ENCODE measurements around the gene KRT222. TPM values are rescaled to one million over a fixed set of nuclear protein-coding genes. Genes with fewer than 3 reads are reported as not detected.

The KRT222 gene
- total RNA-seq, 1 donor: under 0.01 TPM

DNA sequence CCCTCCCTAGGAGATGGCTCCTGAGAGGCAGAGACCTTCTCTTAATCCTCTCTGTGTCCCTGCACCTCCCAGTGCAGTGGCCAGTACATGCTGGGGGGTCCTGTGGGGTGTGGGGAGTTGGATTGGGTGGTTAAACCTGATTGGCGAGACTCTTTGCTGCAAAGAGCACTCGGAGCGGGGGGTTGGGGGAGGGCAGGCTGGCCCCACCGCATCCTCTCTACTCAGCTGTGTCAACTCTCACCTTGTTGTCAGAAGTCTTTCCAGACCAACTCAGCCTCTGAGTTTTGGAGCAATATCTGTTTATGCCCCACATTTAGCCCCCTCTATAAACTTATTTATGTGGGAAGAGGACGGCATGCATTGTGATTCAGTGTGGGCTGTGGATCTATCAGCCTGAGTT is 57.3 kb downstream of the KRT222 start:
- Histone ChIP-seq H3K79me2 (ENCODE audit: insufficient read depth, low read length) (no peaks in the 10 kb centered on the region), H4K20me1 (ENCODE audit: insufficient read depth, low read length) (no peaks in the 10 kb centered on the region), H3K36me3 (ENCODE audit: insufficient read depth, low read length) (no peaks in the 10 kb centered on the region), H3K4me2 (ENCODE audit: insufficient read depth, low read length) (no peak overlapping the region), H3K4me1 (ENCODE audit: insufficient read depth, low read length) (peaks cover 2% of the 10 kb centered on the region), H3K4me3 (ENCODE audit: insufficient read depth, low read length) (no peak overlapping the region), H3K9me3 (ENCODE audit: low read depth, low read length) (no peaks in the 10 kb centered on the region), H3K27ac (ENCODE audit: low read depth, low read length) (no peak overlapping the region), H2AFZ (ENCODE audit: low read length) (no peak overlapping the region), H3K27me3 (ENCODE audit: insufficient read depth, low read length) (no peaks in the 10 kb centered on the region)
- TF ChIP-seq, protein P1, sequence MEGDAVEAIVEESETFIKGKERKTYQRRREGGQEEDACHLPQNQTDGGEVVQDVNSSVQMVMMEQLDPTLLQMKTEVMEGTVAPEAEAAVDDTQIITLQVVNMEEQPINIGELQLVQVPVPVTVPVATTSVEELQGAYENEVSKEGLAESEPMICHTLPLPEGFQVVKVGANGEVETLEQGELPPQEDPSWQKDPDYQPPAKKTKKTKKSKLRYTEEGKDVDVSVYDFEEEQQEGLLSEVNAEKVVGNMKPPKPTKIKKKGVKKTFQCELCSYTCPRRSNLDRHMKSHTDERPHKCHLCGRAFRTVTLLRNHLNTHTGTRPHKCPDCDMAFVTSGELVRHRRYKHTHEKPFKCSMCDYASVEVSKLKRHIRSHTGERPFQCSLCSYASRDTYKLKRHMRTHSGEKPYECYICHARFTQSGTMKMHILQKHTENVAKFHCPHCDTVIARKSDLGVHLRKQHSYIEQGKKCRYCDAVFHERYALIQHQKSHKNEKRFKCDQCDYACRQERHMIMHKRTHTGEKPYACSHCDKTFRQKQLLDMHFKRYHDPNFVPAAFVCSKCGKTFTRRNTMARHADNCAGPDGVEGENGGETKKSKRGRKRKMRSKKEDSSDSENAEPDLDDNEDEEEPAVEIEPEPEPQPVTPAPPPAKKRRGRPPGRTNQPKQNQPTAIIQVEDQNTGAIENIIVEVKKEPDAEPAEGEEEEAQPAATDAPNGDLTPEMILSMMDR (IDR thresholded peaks at IDR 0.05; ENCODE audit: extremely low read depth, low read depth, low read length): no peak
- no peak for DNase-seq (ENCODE audit: insufficient read length, low spot score, missing footprints)

- TF ChIP-seq, protein P1 (IDR thresholded peaks at IDR 0.05; ENCODE audit: extremely low read depth, low read depth, low read length): no peak
- Histone ChIP-seq H3K79me2 (ENCODE audit: insufficient read depth, low read length) (no peaks in the 10 kb centered on the region), H3K27me3 (ENCODE audit: insufficient read depth, low read length) (no peaks in the 10 kb centered on the region), H3K4me3 (ENCODE audit: insufficient read depth, low read length) (no peak overlapping the region), H3K27ac (ENCODE audit: low read depth, low read length) (no peak overlapping the region), H3K4me2 (ENCODE audit: insufficient read depth, low read length) (no peak overlapping the region), H4K20me1 (ENCODE audit: insufficient read depth, low read length) (no peaks in the 10 kb centered on the region), H3K9me3 (ENCODE audit: low read depth, low read length) (no peaks in the 10 kb centered on the region), H3K4me1 (ENCODE audit: insufficient read depth, low read length) (no peaks in the 10 kb centered on the region), H3K36me3 (ENCODE audit: insufficient read depth, low read length) (no peaks in the 10 kb centered on the region), H2AFZ (ENCODE audit: low read length) (no peak overlapping the region)
- no peak for DNase-seq (ENCODE audit: insufficient read length, low spot score, missing footprints)
Measured at GRCh38 chr17:40606548-40607353, 58.2 kb downstream of the KRT222 start.

GRCh38 chr17:40605306-40605705 is 59.7 kb downstream of the KRT222 start:
- Histone ChIP-seq H3K27me3 (ENCODE audit: insufficient read depth, low read length) (peaks cover 4% of the 10 kb centered on the region), H3K4me3 (ENCODE audit: insufficient read depth, low read length) (no peak overlapping the region), H3K4me2 (ENCODE audit: insufficient read depth, low read length) (no peak overlapping the region), H4K20me1 (ENCODE audit: insufficient read depth, low read length) (no peaks in the 10 kb centered on the region), H3K27ac (ENCODE audit: low read depth, low read length) (no peak overlapping the region), H3K79me2 (ENCODE audit: insufficient read depth, low read length) (no peaks in the 10 kb centered on the region), H3K36me3 (ENCODE audit: insufficient read depth, low read length) (no peaks in the 10 kb centered on the region), H3K4me1 (ENCODE audit: insufficient read depth, low read length) (no peaks in the 10 kb centered on the region), H2AFZ (ENCODE audit: low read length) (no peak overlapping the region), H3K9me3 (ENCODE audit: low read depth, low read length) (no peaks in the 10 kb centered on the region)
- no peak for DNase-seq (ENCODE audit: insufficient read length, low spot score, missing footprints)
- TF ChIP-seq, protein P1 (IDR thresholded peaks at IDR 0.05; ENCODE audit: extremely low read depth, low read depth, low read length): no peak

Other genes starting within 250 kb of the KRT222 start
- 14.5 and 15.9 TPM in 2 replicates for gene TOP2A, start 247.3 kb downstream of the KRT222 start, total RNA-seq
- gene IGFBP4, start 221.7 kb downstream of the KRT222 start, total RNA-seq: 666 and 801 TPM in 2 replicates
- gene TNS4, start 163.6 kb downstream of the KRT222 start, total RNA-seq: under 0.01 and 0.29 TPM in 2 replicates
- not detected in 2 replicates for gene CCR7, start 99.7 kb downstream of the KRT222 start, total RNA-seq
- 101 and 107 TPM in 2 replicates for gene SMARCE1, start 17.4 kb downstream of the KRT222 start, total RNA-seq
- not detected in 2 replicates for gene KRT24, start 38.6 kb upstream of the KRT222 start, total RNA-seq
- gene KRT25, start 90.2 kb upstream of the KRT222 start, total RNA-seq: not detected in 2 replicates
- gene KRT26, start 107.0 kb upstream of the KRT222 start, total RNA-seq: not detected in 2 replicates
- not detected in 2 replicates for gene KRT27, start 117.4 kb upstream of the KRT222 start, total RNA-seq
- gene KRT28, start 134.8 kb upstream of the KRT222 start, total RNA-seq: not detected in 2 replicates
- gene KRT10, start 157.4 kb upstream of the KRT222 start, total RNA-seq: 2.2 and 2.4 TPM in 2 replicates
- not detected in 2 replicates for gene KRT12, start 202.0 kb upstream of the KRT222 start, total RNA-seq
- gene KRT20, start 220.1 kb upstream of the KRT222 start, total RNA-seq: not detected in 2 replicates